Measurements from ENCODE around the gene DPH6.
A peak's percentile ranks its signal among the peaks of the same experiment; 100 is the strongest.
"Not testable (repeated sequence)": the region's sequence is repeated elsewhere in the genome, so short reads cannot be mapped to it uniquely, and the experiment has no call there.

DPH6 gene, protein sequence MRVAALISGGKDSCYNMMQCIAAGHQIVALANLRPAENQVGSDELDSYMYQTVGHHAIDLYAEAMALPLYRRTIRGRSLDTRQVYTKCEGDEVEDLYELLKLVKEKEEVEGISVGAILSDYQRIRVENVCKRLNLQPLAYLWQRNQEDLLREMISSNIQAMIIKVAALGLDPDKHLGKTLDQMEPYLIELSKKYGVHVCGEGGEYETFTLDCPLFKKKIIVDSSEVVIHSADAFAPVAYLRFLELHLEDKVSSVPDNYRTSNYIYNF

DNA sequence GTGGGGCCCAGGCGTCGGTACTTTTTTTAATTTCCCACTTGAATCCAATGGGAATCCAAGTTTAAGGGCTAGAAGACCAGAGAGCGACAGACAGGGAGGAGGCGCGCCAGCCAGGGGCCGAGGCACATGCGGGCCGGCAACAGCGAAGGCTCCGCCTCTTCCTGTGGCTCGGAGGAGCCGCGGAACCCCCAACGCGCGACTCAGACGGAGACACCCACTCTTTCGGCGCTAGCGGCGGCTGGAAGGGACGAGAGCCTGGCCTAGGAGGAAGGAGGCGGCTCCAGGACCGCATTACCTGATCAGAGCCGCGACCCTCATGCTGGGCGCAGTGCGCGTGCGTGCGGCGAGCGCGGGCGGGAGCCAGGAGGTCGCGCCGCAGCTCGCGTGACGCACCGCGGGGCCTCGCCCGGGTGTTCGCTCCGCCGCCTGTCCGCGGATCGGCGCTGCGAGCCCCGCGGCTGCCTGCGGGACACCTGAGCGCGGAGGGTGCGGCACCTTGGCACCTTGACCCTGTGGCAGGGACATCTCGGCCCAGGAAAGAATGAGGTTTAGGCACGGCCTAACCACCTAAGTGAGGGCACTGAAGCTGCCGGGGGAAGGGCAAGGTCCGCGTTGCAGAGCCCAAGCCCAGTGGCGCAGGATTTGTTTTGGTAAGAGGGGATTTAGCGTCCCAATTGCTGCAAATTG lies at the start of gene DPH6:
Gene DPH6, minus strand, starts transcription at position 342 of the 687 bp plus-strand sequence. Its CDS starts 24 bp downstream, at position 318.
- no peak for FAIRE-seq

DNA sequence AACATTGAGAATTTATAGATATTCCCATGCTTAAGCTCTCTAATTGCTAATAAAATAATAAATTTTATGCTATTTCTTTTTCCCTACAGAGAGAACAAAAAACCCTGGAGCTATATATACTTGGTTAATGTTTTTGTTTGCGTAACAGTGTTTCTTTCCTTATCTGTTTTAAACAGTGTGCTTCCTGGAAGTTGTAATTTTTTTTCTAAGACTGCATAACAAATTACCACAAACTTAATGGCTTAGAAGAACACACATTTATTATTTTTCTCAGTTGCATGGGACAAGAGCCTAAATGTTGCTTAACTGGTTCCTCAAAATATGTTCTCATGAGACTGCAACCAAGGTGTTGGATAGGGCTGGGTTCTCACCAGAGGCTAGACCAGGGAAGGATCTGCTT lies 49.7 kb upstream of the DPH6 start:
- no peak for FAIRE-seq

DNA sequence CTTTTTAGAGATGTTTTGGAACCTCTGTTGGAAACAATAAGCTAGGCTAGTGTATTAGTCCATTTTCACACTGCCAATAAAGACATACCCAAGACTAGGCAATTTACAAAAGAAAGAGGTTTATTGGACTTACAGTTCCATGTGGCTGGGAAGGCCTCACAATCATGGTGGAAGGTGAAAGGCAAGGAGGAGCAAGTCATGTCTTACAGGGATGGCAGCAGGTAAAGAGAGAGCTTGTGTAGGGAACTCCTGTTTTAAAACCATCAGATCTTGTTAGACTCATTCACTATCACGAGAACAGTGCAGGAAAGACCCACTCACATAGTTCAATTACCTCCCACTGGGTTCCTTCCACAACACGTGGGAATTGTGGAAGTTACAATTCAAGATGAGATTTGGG lies 46.0 kb upstream of the DPH6 start:
- not testable (repeated sequence) for FAIRE-seq

DNA sequence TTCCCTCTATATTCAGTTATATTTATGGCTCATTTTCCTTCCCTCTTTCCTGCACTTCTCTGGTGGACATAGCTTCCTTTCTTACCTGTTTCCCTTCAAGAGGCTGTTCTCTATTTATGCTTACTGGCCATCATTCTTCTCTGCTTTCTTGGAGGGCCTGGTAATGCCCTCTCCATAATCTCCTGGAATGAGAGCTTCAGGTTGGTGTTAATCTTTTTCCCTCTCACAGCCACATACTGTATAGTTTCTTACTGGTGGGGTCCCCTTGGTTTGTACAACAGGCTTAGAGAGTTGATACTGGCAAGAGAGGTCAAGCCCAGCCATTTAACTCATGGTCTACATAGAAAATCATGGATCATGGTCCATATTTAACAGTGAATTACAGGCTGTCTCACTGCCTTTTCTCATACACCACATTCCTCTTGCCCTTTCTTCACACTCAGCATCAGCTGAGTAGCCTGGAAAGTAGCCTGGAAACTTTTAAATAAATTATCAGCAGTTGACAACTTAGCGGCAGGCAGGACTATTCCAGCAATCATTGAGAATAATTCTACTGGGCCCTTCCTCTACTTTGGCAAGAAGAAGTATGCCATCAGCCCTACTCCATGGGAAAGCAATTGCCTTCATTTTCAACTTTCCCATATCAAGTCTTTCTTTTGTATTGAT lies 38.0 kb upstream of the DPH6 start:
- no peak for FAIRE-seq

DNA sequence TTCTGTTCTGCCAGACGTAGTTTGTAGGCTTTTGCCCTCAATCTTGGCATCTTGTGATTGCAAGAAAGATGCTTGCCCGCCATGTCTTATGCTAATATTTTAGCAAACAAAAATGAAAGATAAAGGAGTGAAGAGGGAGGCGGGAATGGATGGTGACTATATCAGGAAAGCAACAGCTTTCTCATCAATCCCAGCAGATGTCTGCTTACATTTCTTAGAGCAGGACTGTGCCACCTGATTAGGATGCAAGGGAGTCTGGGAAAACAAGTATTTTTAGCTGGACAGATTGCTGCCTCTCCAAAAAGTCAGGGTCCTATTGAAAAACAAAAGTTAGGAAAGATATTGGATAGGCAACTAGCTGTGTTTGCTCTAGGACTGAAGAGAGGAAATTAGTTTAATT lies 34.6 kb upstream of the DPH6 start:
- FAIRE-seq, result no peak

DNA sequence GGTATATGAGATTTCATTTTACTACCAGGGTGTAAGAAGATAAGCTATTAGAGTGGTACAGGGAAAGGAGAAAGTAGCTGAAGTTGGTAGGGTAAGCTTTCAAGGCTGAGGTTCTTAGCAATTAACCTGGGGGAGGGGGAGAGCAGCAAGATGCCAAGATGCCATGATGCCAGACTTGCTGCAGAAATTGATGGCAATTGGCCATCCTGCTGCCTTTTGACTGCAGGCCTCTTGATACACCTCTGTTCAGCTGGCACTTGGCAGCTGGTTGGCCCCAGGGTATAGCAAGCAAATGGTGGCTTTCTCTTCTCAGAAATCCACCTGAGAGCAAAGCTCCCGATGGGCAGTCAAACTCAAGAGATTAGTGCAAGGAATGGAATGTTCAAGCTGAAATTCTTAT lies 21.4 kb upstream of the DPH6 start:
- no peak for FAIRE-seq

DNA sequence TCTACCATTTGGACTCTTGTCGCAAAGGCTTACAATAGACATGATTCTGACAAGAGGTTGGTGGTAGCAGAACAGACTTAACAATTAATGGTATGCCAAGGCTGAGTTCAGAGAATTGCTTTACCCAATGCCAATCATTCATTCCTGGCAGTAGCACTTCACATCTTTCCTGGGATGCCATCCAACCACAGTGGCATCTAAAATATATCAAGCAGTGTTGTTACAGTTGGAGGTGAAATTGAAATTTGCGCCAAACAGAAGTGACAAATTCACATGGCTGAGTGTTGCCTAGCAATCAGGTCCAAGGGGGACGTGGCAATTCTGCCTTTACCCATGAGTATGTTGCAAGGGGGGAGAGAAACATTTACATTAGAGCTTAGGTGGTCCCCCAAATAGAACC lies 21.0 kb upstream of the DPH6 start:
- no peak for FAIRE-seq

DNA sequence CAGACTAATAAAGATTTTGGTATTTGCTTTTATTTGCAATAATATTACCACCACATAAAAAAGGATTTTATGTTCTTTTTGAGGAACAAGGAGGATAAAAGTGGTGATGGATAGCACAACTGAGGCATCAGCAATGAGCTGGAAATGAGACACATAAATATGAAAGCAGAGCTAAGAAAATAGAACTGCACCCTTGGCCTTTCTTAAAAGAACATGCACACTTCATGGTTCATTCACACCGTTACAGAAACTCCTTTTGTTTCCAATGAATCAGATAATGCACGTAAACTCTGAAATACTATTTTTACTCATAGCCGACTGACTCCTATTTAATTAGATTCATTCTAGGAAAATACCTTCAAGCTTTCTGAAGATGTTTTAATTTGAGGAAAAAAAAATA lies 19.9 kb upstream of the DPH6 start:
- peak; percentile 9 for FAIRE-seq

DNA sequence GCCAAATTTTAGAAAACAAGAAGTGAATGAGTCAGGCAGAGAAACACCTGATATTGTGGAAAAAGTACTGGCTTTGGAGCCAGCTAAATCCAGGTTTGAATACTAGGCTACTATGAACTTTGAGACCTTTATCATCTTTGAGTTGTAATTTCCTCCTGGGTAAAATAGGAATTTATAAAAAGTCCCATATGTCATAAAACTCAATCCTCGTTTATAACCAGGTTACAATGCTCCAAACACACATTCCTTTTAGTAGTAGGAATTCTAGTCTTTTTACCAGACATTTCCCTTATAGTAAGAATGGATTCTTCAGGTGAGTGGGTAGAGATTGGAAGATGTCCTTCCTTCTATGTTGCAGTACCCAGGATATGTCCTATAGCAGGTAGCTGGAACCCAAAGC lies 16.7 kb upstream of the DPH6 start:
- FAIRE-seq, result no peak

DNA sequence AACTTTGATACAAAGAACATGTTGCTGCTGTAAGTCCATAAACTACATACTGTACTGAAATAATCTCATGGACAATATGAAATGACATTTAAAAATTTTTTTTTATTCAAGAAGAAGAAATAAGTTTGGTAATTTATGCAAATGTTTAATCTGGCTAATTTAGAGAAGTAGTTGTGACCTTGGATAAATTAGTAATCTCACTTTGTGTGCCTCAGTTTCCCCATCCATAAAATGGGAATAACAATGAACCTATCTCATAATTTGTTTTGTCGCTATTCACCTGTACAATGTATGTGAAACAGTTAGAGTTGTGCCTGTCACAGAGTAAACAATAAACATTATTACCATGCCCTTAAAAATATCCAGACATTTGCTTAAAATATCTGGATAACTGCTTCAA lies 15.3 kb upstream of the DPH6 start:
- no peak for FAIRE-seq

DNA sequence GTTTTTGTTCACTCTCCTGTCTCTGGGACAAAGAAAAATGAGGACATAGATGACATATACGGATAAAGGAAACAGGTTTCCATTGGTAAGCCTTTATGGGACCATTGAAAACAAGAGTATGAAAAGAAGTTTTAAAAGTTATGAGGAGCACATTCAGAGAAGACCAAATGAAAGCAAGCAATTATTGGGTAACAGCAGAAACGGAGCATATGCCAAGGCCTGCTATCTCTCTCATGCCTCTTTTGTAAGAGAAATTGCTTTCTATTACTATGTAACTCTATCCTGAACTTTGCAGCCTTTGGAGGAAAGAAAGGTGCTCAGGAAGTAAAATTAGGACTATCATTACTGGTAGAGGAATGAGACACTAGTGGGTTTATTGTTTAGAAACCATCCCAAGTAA lies 14.9 kb upstream of the DPH6 start:
- no peak for FAIRE-seq

DNA sequence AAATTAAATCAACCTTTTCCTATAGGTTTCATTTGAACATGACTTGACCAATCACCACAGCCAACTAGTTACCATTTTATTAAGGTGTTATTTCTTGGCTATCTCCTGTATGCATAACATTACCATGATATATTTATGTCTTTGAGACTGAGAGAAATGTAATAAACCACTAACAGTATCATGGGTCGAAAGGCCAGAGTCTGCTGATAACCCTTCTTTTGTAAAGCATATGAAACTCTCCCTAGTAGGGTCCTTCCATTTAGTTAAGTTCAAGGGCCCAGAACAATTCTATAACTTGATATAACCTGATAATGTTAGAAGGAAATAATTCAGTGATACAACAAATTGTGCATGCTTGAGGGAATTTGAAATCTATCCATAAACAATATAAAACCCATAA lies 14.3 kb upstream of the DPH6 start:
- no peak for FAIRE-seq

DNA sequence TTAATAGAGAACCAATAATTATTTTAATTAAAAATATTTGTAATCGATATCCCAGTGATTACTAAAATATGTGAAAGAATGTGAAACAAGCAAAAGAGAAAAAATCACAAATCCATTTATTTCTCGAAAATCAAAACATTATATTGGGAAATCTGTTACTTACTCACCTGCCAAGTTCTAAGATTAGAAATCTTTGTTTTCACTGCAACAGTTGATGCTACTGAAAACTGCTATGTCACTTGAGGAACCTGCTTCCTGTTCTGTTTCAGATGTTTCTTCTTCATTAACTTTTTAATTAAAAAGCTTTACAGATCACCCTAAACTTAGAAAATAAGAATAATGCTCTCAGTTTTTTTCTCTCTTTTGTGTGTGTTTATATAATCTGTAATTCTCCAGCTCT lies 13.7 kb upstream of the DPH6 start:
- FAIRE-seq, result no peak

DNA sequence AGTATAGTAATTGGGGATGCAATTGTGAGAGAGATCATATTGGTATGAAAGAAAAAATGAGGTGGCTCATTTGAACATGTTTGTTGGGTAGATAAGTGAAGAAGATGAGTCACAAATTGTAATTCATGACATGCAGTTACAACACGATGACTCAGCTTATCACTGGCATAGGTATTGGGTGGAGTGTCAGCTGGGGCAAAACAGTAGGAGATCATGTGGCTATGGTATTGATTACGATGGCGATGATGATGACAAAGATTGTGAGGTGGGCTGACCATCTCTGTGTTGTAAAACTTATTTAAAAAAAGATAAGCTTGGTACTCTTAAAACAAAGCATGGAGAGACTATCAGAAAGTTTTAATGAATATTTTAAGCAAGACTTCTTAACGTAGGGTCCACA lies 11.6 kb upstream of the DPH6 start:
- FAIRE-seq, result no peak

DNA sequence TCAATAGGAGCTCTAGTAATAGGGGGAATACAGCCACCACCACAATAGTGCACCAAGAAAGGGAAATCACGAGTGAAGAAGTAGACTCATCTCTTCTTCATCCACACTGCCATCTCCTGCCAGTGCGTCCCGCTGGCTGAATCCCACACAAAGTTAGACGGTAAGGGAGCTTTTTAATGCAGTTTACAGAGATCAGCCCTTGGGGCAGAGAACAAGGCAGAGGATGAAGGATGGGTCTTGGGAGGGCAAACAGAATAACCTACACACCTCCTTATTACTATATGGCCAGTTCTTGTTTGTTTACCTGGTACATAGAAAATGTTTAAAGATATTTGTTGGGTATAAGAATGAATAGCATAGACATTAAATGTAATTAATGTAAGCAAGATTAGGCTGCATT lies 11.0 kb upstream of the DPH6 start:
- FAIRE-seq, result no peak

DNA sequence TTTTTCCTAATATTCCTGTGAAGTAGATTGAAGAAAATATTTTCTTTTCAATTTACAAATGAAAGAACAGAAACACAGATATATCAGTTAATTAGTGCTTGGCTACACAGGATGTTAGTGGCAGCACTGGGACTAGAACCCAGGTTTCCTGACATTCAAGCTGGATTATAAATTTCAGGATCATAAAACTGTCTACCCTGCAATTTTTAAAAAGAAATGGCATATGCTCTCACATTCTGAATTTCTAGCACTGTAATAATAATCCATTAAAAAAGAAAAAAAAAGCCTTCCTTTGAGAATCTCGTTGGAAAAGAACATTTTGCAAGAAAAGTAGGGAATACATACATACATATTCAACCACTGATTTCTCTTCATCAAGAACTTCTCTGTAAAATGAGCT lies 9.3 kb upstream of the DPH6 start:
- no peak for FAIRE-seq

DNA sequence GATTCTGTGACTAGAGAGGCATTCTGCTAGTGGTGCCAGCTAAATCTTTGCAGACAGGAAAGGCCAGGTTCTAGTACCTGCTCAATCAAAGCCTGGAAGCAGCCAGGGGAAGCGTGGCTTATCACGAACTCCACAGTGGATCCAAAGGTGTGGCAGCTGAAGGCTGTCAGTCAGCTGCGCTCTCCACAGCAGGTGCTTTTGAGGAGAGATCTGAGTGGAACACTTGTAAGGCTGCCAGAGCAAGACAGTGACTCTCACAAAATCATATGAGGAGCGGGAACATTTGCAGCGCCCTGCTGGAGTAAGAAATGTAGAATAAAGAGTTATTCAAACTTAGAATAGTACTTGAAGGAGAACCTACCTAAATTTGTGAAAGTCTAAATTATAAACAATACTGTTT lies 5.0 kb upstream of the DPH6 start:
- FAIRE-seq, result no peak

DNA sequence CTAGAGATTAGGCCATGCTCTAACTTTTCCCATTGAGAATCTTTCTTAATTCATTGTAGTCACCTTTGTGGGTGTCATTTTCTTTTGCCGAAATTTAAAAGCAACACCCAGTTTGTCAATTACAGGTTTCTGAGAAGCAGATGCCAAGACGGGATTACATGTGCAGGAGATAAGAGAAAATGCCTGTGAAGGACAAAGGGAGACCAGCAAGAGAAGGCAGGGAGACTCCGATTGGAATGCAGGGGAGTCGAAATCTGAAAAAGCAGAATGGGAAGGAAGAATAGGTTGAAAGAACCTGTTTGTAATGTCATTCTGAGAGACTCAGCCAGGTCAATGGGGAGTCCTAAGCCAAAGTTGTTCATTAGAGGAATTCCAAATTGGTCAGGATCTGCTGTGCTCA lies 3.6 kb upstream of the DPH6 start:
- no peak for FAIRE-seq

DNA sequence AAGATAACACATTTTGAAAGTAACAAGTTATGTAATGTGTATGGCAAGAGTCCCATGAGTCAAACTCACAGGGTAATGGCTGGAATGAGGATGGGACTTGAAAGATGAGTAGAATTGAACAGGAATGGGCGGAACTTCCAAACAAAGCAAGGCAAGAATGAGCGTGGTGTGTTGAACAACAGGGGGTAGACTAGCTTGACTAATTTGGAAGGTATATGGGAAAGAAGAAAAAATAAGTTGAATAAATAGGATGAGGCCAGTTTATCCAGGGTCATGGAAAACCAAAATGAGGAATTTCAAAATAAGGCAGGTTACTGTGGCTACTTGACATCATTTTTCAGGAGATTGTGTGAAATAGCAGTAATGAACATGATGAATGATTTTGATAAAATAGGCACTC lies 2.5 kb upstream of the DPH6 start:
- FAIRE-seq, result no peak

DNA sequence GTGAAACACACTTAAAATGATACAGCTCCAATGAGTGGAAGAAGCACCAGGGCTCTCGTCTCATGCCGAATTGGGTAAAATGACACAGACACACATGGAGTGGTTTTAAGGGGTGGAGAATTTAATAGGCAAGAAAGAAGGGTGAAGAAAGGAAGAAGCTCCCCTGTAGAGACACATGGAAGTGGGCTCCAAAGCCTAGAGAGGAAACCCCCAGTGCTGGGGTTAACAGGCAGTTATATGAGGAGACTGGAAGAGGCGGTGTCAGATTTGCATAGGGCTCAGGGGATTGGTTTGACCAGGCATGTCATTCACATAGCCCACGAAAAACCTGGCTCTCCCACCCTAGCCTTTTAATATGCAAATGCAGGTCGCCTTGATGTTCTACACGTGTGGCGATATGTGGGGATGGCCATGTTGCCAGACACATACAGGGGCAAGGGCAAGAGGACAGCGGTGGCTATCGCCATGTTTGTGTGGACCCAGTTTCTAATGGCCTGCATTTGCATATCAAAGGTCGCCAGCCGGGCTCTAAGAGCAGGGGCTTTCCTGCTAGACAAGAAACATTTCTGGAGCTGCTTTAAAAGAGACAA lies 1.9 kb upstream of the DPH6 start:
- no peak for FAIRE-seq

DNA sequence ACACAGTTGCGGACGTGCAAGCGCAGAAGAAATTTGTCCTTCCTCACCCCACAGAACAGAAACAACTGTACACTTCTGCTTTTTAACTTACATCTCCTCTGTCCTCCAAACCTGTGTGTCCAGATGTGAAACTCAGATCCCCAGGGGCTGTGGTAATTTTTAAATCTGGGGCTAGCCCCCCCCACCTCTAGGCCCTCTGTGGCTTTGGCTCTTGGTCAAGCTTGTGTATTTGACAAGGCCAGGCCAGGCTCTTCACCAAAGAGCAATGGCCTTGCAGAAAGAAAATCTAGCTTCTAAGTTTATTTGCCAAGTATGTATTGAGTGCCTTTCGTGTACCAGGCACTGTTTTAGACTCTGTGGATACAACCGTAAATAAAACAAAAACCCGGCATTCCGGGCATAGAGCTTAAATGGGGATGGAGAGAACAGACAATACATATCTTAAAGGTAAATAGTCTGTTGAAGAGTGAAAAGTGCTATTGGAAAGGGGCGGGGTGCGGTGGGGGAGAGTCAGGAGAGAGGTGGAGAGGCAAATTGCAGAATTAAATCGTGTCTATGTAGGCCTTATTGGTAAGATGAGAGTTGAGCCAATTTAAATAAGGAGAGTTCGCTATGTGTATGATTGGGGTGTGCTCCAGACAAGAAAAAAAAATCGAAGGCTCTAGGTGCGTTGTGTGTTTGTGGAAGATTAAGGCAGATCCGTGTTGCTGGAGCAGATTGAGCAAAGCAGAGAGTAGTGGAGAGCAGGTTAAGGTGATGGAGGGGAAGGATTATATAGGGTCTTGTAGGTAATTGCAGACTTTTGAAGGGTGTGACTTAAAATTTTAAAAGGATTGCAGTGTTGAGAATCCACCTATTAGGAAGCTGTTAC lies 781 bp upstream of the DPH6 start:
- FAIRE-seq, result no peak

DNA sequence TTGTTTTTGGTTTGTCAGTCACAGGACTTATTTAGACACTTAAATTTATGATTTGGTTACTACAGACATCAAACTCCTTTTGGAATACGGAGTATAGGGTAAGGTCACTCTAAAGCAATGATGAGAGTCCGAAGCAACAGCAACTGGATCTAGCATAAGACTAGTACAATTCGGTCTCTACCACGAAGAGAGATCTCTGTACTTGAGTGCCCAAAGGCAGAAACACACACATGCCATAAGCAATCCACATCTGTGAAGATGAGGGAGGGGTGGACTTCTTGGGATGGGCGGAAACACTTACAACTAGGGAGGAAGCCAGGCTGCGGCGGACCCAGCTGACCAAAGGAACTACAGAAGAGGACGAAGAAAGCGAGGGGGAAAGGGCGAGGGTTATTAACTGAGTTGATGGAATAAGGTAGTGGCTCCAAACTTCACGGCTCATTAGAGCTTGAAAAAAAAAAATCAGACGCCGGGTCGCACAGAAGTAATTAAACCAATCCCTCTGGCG lies 595 bp downstream of the DPH6 start:
- peak; percentile 82 for FAIRE-seq

DNA sequence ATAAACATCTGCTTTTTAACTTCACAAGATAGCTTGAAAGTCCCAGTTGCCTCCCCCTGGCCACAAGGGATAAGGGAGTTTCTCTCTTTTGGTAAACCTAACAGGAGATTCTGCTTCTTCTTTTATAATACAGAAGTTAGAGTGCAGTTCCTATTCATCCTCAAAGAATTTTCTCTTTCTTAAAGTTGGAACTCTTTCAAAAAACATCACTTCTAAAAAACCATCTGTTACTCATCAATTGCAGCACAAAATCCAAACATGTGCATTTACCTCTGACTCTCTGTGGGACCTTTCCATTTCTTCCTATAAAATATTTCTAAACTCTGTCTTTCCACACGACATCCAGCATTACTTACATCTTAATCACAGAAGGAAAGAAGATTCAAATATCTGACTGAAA lies 5.1 kb downstream of the DPH6 start:
- no peak for FAIRE-seq
